RWPE1 (cell line): ENCODE results near the gene BAIAP3.

Experiments used
- CTCF ChIA-PET: fragments of 350-600 bp; sonication (Branson Sonifier 250); formaldehyde crosslinking; extraction: SDS; loops from one replicate; lab custom pipeline; 2021; lab: Yijun Ruan, JAX
- POLR2A ChIA-PET: fragments of 400-600 bp; formaldehyde crosslinking; extraction: SDS; loops from one replicate; lab custom pipeline; 2020; ENCODE audit warnings: antibody characterized with exemption; ENCODE audit not compliant: low non-redundant PET; lab: Yijun Ruan, JAX
- DNase-seq: peaks from one replicate; pipeline ENCODE4 v3.0.0; 2012; ENCODE audit warnings: low spot score
- H3K27ac ChIP-seq: fragments of 450-650 bp; 2 replicates; pipeline ENCODE4 v1.5.1; 2017
- CTCF ChIP-seq: fragments of 450-650 bp; conservative IDR thresholded peaks from 2 replicates; pipeline ENCODE4 v1.5.1; 2017; ENCODE audit warnings: low read depth, mild to moderate bottlenecking

The BAIAP3 gene

GRCh38 chr16:1331712-1332617 is 1.5 kb upstream of the BAIAP3 start:
- TF ChIP-seq CTCF, result no peak
- ChIA-PET CTCF (interaction anchor here (0.5 to 0.9 kb wide), 3 partner anchors 11 to 35 kb away, joined by 3 to 4 read pairs (median 3); no protein-coding TSS in a partner anchor), POLR2A (interaction anchor here (0.9 kb wide), 1 partner anchor 9 kb away, joined by 3 read pairs; no protein-coding TSS in a partner anchor)
- no peak overlapping the region for H3K27ac ChIP-seq
- DNase-seq, result peak; percentile 57

- ChIA-PET CTCF (interaction anchor here (0.5 kb wide), 1 partner anchor 15 kb away, joined by 3 read pairs; no protein-coding TSS in a partner anchor), POLR2A (interaction anchor here (0.9 kb wide), 1 partner anchor 9 kb away, joined by 3 read pairs; no protein-coding TSS in a partner anchor)
- no peak for TF ChIP-seq CTCF
- DNase-seq, result no peak
- no peak overlapping the region for H3K27ac ChIP-seq
Measured at GRCh38 chr16:1332618-1333148, 762 bp upstream of the BAIAP3 start.

- ChIA-PET POLR2A (no interaction called here), CTCF (no interaction called here)
- TF ChIP-seq CTCF, result no peak
- no peak for DNase-seq
- no peak overlapping the region for H3K27ac ChIP-seq
Measured at GRCh38 chr16:1333854-1334700, 632 bp downstream of the BAIAP3 start.

- CTCF ChIA-PET, result no interaction called here
Measured at GRCh38 chr16:1334739-1335138, 1.3 kb downstream of the BAIAP3 start.

GRCh38 chr16:1335211-1335971 is 1.9 kb downstream of the BAIAP3 start:
- POLR2A ChIA-PET, result no interaction called here
- no peak for TF ChIP-seq CTCF
- no peak for DNase-seq
- no peak overlapping the region for H3K27ac ChIP-seq
- CTCF ChIA-PET, result interaction anchor here (0.8 kb wide), 1 partner anchor 35 kb away, joined by 5 read pairs; no protein-coding TSS in a partner anchor

More at GRCh38 chr16:1334739-1335138, 1.3 kb downstream of the BAIAP3 start:
- no peak overlapping the region for H3K27ac ChIP-seq
- no peak for TF ChIP-seq CTCF
- POLR2A ChIA-PET, result no interaction called here
- DNase-seq, result no peak
